Measurements from ENCODE around the gene ATF2.

GRCh38 chr2:175168564-175168945, 552 bp upstream of the ATF2 start:
- TF ChIP-seq POLR2A (IDR thresholded peaks at IDR 0.05; ENCODE audit: low read depth): peak; percentile 50
- TF ChIP-seq, protein P1, sequence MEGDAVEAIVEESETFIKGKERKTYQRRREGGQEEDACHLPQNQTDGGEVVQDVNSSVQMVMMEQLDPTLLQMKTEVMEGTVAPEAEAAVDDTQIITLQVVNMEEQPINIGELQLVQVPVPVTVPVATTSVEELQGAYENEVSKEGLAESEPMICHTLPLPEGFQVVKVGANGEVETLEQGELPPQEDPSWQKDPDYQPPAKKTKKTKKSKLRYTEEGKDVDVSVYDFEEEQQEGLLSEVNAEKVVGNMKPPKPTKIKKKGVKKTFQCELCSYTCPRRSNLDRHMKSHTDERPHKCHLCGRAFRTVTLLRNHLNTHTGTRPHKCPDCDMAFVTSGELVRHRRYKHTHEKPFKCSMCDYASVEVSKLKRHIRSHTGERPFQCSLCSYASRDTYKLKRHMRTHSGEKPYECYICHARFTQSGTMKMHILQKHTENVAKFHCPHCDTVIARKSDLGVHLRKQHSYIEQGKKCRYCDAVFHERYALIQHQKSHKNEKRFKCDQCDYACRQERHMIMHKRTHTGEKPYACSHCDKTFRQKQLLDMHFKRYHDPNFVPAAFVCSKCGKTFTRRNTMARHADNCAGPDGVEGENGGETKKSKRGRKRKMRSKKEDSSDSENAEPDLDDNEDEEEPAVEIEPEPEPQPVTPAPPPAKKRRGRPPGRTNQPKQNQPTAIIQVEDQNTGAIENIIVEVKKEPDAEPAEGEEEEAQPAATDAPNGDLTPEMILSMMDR (IDR thresholded peaks at IDR 0.05): no peak
- TF ChIP-seq POLR2AphosphoS5 (IDR thresholded peaks at IDR 0.05): no peak
